Activated CD4-positive, alpha-beta T cell treated with anti-CD3 and anti-CD28 coated beads, Interleukin-10, Interleukin-2, amounts not matched to agents 100 ng/mL and 50 ng/mL, durations not matched to agents 16 hours and 8 hours (primary cell): ENCODE data around the gene FOXRED2.
"Not testable (repeated sequence)": the region's sequence is repeated elsewhere in the genome, so short reads cannot be mapped to it uniquely, and the experiment has no call there.

Experiments
- DNase-seq: peaks from one replicate; pipeline ENCODE4 v3.0.0-alpha.2; 2020

FOXRED2 gene

DNA sequence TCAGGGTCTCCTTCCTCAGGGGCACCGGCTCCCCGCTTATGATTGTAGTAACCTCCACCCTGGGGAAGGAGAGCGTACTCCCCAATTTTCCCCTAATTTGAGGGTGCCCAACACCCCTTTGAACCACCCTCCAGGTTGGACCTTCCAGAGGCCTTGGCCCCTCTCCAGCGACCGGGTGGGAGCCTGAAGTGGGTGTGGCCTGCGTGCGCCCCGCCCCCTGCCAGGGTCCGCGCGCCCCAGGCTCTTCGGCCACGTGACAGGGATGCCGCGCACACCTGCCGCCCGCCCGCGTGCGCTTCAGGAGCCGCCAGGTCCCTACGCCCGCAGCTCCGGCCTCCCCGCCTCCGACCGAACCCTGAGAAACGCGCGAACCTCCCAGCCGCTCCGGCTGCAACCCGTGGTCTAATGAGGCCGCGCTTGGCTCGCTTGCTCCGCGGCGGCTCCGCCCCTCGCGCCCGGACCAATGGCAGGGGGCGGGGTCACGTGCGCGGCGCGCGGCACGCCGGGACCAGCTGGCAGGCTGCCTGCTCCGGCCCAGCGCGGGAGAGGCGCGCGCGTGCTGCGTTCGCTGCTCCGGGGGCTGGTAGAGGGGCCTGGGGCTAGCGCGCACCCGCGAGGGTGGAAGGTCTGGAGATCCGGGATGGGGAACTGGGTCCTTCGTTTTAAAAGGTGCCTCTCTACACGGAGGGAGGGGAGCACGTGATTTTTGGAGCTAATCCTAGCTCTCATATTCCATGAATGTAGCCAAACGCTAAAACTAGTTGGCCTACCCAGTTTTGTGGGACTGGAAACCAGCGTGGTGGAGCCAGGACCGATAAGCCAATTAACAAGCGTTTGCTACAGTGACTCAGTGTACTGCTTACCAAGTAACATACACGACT, at the start of gene FOXRED2:
Gene FOXRED2, minus strand, starts transcription at position 404 of the 881 bp plus-strand sequence. CDS start 618 bp downstream, outside the sequence.
- peak; percentile 93 for DNase-seq

DNA sequence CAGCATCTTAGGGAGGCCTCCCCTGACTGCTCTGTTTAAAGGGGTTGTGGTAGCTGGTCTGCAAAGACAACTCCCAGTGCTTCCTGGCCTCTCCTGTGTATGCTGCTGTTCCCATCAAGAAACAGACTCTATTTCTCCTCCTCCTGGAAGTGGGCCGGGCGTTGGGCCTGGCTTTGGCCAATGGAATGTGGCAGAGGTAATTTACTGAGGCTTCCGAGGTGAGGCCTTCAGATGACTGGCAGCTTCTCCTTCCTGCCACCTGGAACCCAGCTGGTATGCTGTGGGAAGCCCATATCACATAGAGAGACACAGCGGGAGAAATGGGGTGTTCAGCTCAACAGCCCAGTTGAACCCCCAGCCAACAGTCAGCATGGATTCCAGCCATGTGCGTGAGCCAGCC, 47.3 kb upstream of the FOXRED2 start:
- DNase-seq: no peak

DNA sequence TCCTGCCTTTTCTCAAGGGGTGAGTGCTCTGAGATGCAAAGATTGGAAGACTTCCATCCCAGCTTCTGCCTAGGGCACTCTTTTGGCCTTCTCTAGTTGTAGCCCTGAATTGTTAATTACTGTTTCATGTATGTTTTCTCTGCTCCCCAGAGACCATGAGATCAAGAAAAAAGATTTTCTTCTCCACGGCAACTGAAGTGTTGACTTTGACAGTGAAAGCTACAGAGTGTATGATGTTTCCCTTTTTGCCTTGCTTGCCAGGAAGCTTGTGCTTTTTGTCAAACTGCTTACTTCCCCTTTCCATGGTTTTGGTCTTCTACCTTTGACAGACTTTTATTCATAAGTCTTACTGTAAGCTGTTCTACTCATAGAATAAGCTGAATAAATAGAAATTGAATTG, 45.4 kb upstream of the FOXRED2 start:
- no peak for DNase-seq

DNA sequence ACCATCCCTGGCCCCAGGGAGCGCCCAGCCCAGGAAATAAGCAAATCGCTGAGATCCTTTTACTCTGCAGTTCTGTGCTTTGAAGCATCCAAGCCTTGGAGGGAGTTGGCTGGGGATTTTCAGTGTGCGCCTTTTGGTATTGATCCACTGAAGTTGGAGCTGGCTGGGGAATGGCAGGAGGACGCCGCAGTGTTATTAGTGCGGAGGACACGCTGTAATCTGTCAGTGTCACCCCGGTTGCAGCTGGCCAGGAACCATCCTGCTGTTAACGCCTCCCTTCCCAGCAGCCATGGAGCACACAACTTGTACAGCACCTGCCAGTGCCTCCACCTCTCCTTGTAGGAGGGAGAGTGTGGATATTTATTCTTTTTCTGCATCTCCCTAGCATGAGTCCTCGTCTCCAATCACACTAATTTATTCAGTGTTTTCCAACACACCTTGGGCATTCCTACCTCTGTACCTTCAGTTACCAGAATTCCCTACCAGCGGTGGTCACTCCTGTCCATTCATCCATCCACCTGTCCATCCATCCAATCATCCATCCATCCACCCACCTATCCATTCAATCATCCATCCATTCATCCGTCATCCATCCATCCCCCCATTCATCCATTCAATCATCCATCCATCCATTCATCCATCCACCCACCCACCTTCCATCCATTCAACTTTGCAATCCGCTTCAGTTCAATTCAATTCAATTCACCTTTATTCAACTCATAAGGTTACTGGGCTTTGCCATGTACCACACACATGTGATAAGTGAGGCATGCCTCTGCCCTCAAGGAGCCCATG, 44.1 kb upstream of the FOXRED2 start:
- no peak for DNase-seq

DNA sequence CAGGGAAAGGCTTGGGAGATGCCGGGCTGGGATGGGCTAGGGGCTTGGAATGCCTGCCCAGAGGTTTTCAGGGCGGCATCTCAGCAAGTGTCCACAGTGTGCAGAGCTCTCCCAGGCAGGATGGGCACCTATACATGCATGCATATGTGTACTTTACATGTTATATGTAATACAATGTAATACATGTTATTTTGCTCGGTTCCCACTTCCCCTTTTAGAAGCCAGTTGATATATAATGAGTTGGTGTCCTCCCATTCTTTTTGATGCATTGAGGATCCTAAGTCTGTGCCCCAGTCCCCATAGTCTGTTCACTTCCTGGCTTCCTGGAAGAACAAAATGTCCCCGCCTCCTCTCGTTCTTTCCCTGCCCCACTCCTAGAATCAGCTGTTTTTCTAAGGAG, 42.2 kb upstream of the FOXRED2 start:
- DNase-seq: no peak

DNA sequence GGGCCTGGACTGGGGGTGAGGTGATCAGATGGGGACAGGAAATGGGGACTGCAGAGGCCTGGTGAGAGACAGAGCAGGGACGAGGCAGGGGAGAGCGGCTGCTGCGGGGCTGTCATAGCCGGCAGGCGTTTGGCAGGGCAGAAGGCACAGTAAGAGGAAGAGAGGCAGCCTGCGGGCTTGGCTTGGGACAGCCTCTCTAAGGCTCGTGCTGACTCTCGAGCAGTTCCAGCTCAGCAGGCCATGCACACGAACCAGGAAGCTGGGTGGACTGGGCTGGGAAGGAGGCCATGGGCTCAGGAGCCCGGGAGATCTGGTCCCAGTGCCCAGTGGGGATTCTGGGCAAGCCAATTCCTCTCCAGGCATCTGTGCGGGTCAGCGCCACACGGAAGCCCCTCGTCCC, 41.8 kb upstream of the FOXRED2 start:
- DNase-seq: no peak

DNA sequence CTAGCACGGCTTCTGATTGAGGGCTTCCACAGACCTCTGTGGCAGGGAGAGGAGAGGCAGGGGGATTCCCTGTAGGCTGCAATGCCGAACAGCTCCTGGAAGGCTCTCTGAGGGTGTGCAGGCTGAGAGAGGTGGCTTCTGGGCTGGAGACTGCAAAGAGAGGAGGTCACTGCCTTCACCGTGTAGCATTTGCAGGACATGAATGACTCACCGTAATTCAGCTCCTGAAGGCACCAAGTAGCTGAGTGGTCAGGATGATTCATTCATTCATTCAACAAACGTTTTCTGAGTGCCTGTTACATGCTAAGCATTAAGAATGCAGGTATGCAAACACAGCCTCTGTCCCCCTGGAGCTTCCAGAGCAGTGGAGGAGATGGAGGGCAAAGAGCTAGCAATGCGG, 40.1 kb upstream of the FOXRED2 start:
- DNase-seq: peak; percentile 48

DNA sequence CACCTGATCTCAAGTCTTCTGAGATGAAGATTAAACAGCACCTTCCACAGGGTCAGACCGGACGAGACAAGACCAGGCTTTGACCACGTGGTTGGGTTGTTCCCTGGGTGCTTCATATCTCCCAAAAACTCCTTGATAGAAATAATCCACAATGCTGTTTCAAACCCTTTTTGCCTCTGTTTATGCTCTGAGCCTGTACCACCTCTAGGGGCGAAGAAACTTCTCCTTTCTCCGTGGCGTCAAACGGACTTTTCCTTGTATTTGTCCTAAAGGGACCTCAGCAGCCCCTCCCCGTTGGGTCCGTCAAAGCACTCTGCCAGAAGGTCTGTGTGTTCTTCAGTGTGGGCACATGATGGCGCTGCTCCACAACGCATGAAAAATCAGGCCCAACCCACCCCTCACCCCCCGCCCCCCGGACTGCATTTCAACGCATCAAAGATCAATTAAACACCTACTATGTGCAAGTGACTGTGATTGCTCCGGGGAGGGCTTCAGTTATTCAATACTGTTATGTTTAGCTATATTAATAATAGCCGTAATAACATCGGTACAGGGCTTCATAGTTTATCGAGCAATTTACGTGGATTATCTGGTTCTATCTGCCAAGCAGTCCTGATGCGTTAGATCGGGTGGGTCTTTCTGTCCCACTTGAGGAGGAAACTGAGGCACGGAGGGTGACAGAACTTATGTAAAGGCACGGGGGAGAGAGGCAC, 39.4 kb upstream of the FOXRED2 start:
- peak; percentile 57 for DNase-seq

DNA sequence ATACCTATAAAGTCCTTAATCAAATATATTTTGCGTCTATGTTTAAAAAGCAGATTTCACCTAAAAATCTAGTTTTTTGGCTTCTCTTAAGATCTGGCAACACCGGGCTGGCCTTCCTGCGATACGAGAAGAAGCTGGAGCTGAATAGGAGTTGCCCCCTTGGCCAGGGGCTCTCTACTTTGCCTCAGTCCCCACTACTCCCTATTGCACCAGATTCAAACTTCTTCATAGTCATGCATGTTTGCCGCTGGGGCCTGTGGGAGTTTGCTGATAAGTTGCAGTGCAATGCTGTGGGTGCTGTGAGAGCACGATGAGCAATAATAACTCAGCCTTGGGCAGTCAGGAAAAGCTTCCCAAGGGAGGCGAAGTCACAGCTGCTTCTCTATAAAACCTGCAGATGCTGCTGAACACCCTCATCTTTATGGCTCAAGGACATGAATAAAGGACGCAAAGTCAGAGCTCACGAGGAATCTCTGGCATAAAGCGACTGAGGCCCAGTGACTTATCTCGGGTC, 37.3 kb upstream of the FOXRED2 start:
- no peak for DNase-seq

DNA sequence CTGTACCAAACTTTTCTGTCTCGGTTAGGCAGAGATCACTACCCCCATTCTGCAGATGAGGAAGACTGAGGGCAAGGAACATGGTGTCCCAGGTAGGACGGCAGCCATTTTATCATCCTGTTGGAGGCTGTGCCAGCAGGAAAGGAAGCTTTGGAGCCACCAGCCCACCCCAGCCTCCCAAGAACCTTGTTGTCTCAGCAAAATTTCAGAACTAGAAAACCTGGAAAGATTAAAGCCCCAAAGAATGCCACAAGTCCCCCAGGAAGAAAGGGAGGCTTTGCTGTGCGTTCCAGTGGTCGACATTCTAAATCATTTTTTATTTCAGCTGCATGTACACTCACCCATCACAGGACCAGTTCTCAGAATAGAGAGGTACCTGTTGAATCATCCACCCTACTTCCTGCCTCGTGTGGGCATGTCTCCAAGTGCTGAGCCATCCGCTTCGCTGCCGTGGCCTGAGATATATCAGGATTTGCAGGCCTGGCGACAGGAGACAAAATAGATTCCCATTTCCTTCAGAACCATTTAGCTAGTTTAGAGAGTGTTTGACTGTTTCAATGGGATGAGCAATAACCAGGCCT, 35.1 kb upstream of the FOXRED2 start:
- DNase-seq: peak; percentile 80

DNA sequence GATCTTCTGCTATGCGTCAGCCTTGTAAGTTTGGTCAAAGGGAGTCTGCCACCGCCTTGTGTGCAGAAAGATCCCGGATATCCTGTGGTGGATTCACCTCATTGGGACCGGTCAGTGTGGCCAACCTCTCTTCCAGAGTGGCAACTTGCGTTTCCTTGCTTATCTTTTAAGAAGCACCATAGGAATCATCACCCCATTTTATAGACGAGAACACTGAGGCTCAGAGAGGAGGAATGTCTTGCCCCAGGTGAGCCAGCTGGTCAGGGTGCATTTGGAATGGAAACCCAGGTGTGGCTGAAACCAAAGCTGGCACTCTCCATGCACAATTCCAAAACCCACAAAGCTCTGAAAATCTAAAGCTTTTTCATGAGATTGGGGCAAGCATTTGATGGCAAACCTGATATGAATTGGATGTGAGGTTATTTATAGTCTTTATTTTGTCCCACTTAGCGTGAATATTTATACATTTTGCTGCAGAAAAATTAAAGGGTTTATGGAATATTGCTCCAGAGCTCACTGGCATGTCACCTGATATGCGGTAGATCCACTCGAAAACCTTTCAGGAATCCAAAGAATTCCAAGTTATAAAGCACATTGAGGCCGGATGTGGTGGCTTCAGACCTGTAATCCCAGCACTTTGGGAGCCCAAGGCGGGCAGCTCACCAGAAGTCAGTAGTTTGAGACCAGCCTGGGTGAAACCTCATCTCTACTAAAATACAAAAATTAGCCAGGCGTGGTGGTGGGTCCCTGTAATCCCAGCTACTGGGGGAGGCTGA, 34.2 kb upstream of the FOXRED2 start:
- DNase-seq: no peak

DNA sequence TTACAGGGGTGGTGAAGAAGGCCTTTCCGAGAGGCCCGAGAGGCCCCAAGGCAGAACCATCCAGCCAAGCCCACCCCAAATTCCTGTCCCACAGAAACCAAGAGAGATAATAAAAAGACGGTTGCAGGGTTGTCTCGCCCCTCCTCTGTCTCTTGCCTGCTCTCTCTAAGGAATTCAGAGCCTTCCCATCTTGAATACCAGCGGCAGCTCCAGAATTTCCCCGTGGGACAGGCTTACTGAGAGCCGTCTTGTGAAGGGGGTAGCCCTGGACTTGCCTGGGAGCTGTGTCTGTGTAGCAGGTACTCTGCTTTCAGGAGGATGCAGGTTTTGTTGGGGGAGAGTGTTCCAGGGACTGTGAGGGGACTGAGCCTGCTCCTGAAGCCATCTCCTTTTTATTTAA, 31.7 kb upstream of the FOXRED2 start:
- no peak for DNase-seq

DNA sequence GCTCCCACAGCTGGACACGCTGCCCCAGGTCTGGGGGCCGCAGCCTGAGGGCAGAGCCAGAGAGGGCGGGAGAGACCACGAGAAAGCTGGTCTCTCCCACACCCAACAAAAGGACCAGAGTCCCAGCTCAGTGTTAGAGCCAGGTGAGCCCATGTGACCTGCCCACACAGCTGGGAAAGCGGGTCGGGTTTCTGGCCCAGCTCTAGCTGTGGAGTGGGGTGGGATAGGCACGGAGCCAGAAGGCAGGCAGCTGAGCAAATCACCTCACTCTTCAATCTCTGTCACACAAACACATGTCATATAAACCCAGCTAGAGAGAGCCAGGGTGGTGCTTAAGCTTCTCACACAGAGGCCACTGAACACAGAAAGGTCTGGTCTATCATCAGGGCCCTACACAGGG, 29.9 kb upstream of the FOXRED2 start:
- DNase-seq: no peak

DNA sequence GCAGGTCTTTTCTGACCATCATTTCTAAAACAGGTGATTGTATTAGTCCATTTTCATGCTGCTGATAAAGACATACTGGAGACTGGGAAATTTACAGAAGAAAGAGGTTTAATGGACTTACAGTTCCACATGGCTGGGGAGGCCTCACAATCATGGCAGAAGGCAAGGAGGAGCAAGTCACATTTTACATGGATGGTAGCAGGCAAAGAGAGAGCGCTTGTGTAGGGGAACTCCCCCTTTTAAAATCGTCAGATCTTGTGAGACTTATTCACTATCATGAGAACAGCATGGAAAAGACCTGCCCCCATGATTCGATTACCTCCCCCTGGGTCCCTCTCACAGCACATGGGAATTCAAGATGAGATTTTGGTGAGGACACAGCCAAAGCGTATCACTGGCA, 26.5 kb upstream of the FOXRED2 start:
- DNase-seq: not testable (repeated sequence)

DNA sequence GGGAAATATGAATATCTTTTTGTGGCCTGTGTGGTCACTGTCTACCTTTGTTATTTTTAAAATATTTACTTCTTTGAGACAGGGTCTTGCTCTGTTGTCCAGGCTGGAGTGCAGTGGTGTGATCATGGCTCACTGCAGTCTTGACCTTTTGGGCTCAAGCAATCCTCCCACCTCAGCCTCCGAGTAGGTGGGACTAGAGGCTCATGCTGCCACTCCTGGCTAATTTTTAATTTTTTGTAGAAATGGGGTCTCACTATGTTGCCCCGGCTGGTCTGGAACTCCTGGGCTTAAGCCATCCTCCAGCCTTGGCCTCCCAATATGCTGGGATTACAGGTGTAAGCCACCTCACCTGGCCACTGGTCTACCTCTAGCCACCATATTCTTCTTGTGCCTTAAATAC, 25.6 kb upstream of the FOXRED2 start:
- DNase-seq: no peak

DNA sequence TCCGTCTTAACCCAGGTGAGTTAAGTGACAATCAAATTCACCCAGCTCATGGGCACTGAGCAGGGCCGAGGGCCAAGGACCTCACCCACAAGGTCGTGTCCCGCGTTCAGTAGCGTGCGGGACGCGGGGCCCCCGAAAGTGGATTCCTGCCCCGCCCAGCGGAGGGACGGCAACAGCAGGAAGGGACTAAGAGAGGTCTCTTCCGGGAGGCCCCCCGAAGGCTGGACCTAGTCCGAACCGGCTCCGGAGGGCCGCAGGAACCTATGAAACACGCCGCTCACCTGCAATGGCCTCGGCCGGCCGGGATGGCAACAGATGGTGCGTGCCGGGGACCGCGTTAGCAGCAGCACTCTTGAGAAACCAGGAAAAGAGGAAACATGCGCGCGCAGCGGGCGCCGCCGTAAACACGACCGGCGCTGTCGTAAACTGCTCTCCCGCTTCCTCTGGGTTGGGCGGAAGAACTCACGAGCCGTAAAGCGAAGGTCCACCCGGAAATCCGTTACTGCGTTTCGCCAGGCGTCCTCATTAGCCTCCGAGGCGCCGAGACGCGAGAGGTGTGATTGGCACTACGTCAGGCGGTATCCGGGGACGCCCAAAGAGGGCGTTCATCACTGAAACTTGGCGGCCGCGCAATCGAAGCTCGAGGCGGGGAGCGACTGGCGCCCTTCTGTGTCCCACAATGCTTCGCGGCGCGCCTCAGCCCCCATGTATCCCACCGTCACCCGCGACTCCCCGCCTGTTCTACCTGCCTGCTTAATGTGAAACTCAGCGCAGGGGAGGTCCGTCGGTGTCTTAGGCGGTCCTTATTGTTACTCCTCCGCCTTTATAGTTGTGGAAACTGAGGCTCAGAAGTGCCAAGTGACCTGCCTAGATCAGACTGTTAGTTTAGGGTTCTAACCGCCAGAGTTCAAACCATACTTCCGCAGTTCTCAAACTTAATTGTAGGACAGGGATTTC, 22.2 kb upstream of the FOXRED2 start, which contains the start of gene EIF3D:
Gene EIF3D, minus strand, starts transcription at position 372 of the 957 bp plus-strand sequence. CDS start 3,045 bp downstream, outside the sequence.
- DNase-seq: peak; percentile 100

DNA sequence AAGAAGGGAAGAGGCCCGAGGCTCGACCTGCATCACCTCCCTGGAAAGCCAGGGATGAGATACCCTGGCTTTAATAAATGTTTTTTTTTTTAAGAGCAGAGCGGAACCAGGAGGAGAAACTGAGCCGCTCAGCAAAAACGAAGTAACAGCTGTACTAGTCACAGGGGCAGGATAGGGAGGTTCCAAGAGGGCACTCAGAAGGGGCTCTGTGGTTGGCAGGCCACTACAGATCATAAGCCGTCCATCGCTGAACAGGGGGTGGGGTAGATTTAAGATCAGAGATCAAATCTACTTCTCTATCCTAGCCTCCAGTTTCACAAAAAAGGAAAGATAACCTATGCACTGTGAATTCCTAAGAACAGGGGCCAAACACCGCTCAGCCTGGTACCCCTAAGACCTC, 21.5 kb upstream of the FOXRED2 start:
- DNase-seq: peak; percentile 26

DNA sequence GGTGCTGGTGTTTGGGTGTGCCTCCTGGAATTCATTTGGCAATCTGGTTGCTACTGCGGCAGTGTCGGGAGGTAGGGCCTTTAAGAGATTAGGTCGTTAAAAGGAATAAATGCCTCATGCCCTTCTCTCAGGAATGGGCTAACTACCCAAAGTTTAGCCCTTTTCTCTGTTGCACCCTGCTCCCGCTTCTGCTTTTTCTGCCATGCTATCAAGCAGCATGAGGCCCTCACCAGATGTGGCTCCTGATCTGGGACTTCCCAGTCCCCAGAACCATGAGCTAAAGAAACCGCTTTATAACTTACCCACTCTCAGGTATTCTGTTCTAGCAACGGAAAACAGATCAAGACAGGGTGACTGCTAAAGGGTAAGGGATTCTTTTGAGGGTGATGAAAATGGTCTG, 15.8 kb upstream of the FOXRED2 start:
- no peak for DNase-seq

DNA sequence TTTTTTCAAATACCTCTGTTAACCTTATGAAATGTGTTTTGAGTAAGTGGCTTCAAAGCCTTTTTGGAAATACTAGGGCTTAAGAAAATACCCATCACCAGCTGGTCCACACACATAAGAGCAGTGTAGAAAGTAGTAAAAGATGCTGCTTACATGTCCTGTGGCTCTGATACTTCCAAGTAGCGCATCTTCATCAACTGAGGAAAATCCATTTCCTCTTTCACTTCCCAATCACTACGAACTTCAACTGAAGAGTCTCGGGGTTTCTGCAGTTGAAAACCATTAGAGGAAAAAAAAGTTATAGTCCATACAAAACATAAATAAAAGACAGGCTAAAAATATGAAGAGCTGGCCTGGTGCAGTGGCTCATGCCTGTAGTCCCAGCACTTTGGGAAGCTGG, 13.6 kb upstream of the FOXRED2 start:
- DNase-seq: no peak

DNA sequence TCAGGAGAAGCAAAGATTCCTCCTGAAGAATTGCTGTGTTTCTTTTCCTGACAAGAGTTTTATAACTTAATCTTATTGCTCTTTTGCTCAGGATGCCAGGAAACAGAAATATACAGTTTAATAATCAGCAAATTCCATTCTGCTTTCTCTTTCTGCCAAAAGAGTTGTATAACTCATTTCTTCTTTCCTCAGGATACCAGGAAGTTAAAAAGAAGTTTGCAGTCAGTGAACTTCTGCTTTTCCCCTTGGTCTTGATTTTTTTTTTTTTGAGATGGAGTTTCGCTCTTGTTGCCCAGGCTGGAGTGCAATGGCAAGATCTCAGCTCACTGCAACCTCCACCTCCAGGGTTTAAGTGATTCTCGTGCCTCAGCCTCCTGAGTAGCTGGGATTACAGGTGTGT, 13.1 kb upstream of the FOXRED2 start:
- DNase-seq: not testable (repeated sequence)

DNA sequence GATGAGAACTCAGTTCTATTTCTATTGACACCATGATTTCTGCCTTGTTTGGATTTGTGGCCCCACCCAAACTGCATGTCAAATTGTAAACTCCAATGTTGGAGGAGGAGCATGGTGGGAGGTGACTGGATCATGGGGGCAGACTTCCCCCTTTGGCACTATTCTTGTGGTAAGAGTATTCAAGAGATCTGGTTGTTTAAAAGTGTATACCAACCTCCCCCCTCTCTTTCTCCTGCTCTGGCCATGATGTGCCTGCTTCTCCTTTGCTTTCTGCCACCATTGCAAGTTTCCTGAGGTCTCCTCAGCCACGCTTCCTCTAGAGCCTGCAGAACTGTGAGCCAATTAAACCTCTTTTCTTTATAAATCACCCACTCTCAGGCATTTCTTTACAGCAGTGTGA, 7.9 kb upstream of the FOXRED2 start:
- DNase-seq: no peak
